Measurements from ENCODE around the gene CEP85L.

Gene CEP85L

GRCh38 chr6:118419448-118420394 lies 231.7 kb downstream of the CEP85L start:
- no peak for DNase-seq (ENCODE audit: insufficient read length, low spot score)
- FAIRE-seq, result no peak
- TF ChIP-seq POLR2A (IDR thresholded peaks at IDR 0.05; ENCODE audit: low read depth, low read length), result no peak

All from H54 (cell line).